ENCODE measurements around the gene ROBO1. TPM values are rescaled to one million over a fixed set of nuclear protein-coding genes. Genes with fewer than 3 reads are reported as not detected.

ROBO1 gene
- total RNA-seq, 1 donor from 2014 or later = 20.8 TPM

- no peak for TF ChIP-seq CTCF (IDR thresholded peaks at IDR 0.05; ENCODE audit: insufficient read depth, low read length, severe bottlenecking)
- no peak overlapping the region for H3K4me3 ChIP-seq (ENCODE audit: low read depth, low read length)
- no peak for FAIRE-seq
These were observed 499.4 kb downstream of the ROBO1 start for GRCh38 chr3:79268422-79268821.

GRCh38 chr3:79264892-79265291 is 502.9 kb downstream of the ROBO1 start:
- DNase-seq (ENCODE audit: low read depth) (no peak), FAIRE-seq (no peak)
- Histone ChIP-seq H3K36me3 (ENCODE audit: control insufficient read depth, insufficient read depth, low read length) (no peaks in the 10 kb centered on the region), H3K4me3 (ENCODE audit: low read depth, low read length) (no peak overlapping the region), H3K27me3 (ENCODE audit: control insufficient read depth, insufficient read depth, low read length) (no peaks in the 10 kb centered on the region)
- TF ChIP-seq CTCF (IDR thresholded peaks at IDR 0.05; ENCODE audit: insufficient read depth, low read length, severe bottlenecking) = no peak

More at GRCh38 chr3:79268422-79268821, 499.4 kb downstream of the ROBO1 start:
- DNase-seq (ENCODE audit: low read depth) = no peak
- Histone ChIP-seq H3K27me3 (ENCODE audit: control insufficient read depth, insufficient read depth, low read length) (no peaks in the 10 kb centered on the region), H3K36me3 (ENCODE audit: control insufficient read depth, insufficient read depth, low read length) (no peaks in the 10 kb centered on the region)

- Histone ChIP-seq H3K4me3 (ENCODE audit: low read depth, low read length) (no peak overlapping the region), H3K36me3 (ENCODE audit: control insufficient read depth, insufficient read depth, low read length) (no peaks in the 10 kb centered on the region), H3K27me3 (ENCODE audit: control insufficient read depth, insufficient read depth, low read length) (no peaks in the 10 kb centered on the region)
- DNase-seq (ENCODE audit: low read depth) = no peak
- no peak for TF ChIP-seq CTCF (IDR thresholded peaks at IDR 0.05; ENCODE audit: insufficient read depth, low read length, severe bottlenecking)
- FAIRE-seq = no peak
These were observed 504.4 kb downstream of the ROBO1 start for GRCh38 chr3:79263423-79263822.

- no peak for TF ChIP-seq CTCF (IDR thresholded peaks at IDR 0.05; ENCODE audit: insufficient read depth, low read length, severe bottlenecking)
- Histone ChIP-seq H3K4me3 (ENCODE audit: low read depth, low read length) (no peak overlapping the region), H3K36me3 (ENCODE audit: control insufficient read depth, insufficient read depth, low read length) (no peaks in the 10 kb centered on the region), H3K27me3 (ENCODE audit: control insufficient read depth, insufficient read depth, low read length) (no peaks in the 10 kb centered on the region)
- DNase-seq (ENCODE audit: low read depth) (no peak), FAIRE-seq (no peak)
These were observed 509.3 kb downstream of the ROBO1 start for GRCh38 chr3:79258479-79258878.

- H3K36me3 ChIP-seq (ENCODE audit: control insufficient read depth, insufficient read depth, low read length) = no peaks in the 10 kb centered on the region
- no peak for TF ChIP-seq CTCF (IDR thresholded peaks at IDR 0.05; ENCODE audit: insufficient read depth, low read length, severe bottlenecking)
- no peak for DNase-seq (ENCODE audit: low read depth)
- H3K27me3 ChIP-seq (ENCODE audit: control insufficient read depth, insufficient read depth, low read length) = no peaks in the 10 kb centered on the region
- FAIRE-seq = no peak
- H3K4me3 ChIP-seq (ENCODE audit: low read depth, low read length) = no peak overlapping the region
These were observed 510.0 kb downstream of the ROBO1 start for GRCh38 chr3:79257791-79258190.

- Histone ChIP-seq H3K4me3 (ENCODE audit: low read depth, low read length) (no peak overlapping the region), H3K36me3 (ENCODE audit: control insufficient read depth, insufficient read depth, low read length) (no peaks in the 10 kb centered on the region), H3K27me3 (ENCODE audit: control insufficient read depth, insufficient read depth, low read length) (no peaks in the 10 kb centered on the region)
- DNase-seq (ENCODE audit: low read depth) (no peak), FAIRE-seq (no peak)
- no peak for TF ChIP-seq CTCF (IDR thresholded peaks at IDR 0.05; ENCODE audit: insufficient read depth, low read length, severe bottlenecking)
These were observed 512.1 kb downstream of the ROBO1 start for GRCh38 chr3:79255702-79256101.

Measured in bronchial epithelial cell (primary cell).